Right cardiac atrium (tissue), 5 donors: Measurements from ENCODE around the gene GPR4. TPM values are rescaled to one million over a fixed set of nuclear protein-coding genes. Genes with fewer than 3 reads are reported as not detected.

ENCODE experiments used
- ATAC-seq, 2 donors: fragments of 200-7000 bp; cut with Tn5 transposase; one replicate each; pipeline versions ENCODE4 v1.8.0 to v1.9.1; 2020; ENCODE audit warnings: moderate library complexity in 2 of 2, mild to moderate bottlenecking in 1 of 2
- DNase-seq, 3 donors: peaks; one replicate each; pipeline ENCODE4 v3.0.0-alpha.2; 2020
- H3K27ac ChIP-seq: one replicate; pipeline ENCODE4 v1.5.1; 2013; ENCODE audit warnings: mild to moderate bottlenecking, low read length, control low read depth, moderate library complexity
- H3K27me3 ChIP-seq: one replicate; pipeline ENCODE4 v1.6.1; 2013; ENCODE audit not compliant: control insufficient read depth, insufficient read depth
- H3K4me1 ChIP-seq: one replicate; pipeline ENCODE4 v1.6.1; 2013; ENCODE audit warnings: low read length; ENCODE audit not compliant: control insufficient read depth, insufficient read depth
- H3K4me3 ChIP-seq: one replicate; pipeline ENCODE4 v1.5.1; 2013; ENCODE audit warnings: low read length, control low read depth
- H3K9me3 ChIP-seq: one replicate; pipeline ENCODE4 v1.6.1; 2013; ENCODE audit warnings: low read length; ENCODE audit not compliant: control insufficient read depth
- WGBS: extraction: QIAGEN DNeasy Blood & Tissue Kit; methylation state at CpG from one replicate; pipeline ENCODE4 v1.1.7; 2013; 5-methylcytosine and 5-hydroxymethylcytosine counted together
- intact Hi-C, 4 donors: fragments of 100-400 bp; cut with DNase I; formaldehyde crosslinking; loops; one replicate each; pipeline versions ENCODE4 v1.11.0 to v1.14.0; 2022 to 2023
- microRNA-seq, 2 donors: library from miRNA; unstranded; fragments of <30 nt; microRNA quantifications; one replicate each; pipeline ENCODE4 v1.2.0, GENCODE V29; 2020 to 2021
- polyA plus RNA-seq: library from polyadenylated mRNA; stranded (reverse); fragments of 200-250 nt; gene quantifications from one replicate; pipeline ENCODE4 v1.2.3, GENCODE V29; 2013
- total RNA-seq, 4 donors: library from RNA; stranded (reverse); fragmentation: NEBNext Ultra II Directional; extraction: Animal tissue kit (Norgen Biotek cat#: 25700); gene quantifications; one replicate each; pipeline ENCODE4 v1.2.1, GENCODE V29; 2021
- donor health status: healthy with polysubstance abuse.
- donor health status: DM: no; HTN: yes; CAD: no.
- donor health status: DM: no; HTN: no; CAD: no.
- donor health status: DM: no; HTN: yes; CAD: no; lungs with severe emphysema.
- donor health status: DM: yes; HTN: yes; CAD: no.

The GPR4 gene
- total and polyA plus RNA-seq, 5 donors, result 3.7 to 11.3 (median 5.6) TPM

DNA sequence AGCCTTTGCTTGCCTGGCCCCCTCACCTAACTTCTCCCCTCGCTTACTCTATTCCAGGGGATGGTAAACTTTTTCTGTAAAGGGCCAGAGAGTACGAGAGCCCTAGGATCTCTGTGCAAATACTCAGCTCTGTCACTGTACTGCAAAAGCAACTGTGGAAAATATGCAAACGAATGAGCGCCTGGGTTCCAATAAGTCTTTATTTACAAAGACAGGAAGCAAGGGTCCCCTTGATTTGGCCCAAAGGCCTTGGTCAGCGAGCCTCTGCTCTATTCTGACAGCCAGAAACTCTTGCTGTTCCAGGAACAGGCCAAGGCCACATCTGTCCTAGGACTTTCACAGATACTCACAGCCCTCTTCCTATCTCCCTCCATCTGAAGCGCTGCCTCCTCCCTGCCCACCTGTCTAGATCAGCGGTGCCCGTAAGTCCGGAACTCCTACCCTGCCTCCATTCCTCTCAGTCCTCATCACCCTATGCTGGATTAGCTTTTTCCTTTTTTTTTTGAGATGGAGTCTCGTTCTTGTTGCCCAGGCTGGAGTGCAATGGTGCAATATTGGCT lies 54.7 kb downstream of the GPR4 start:
- 89% methylated on average over 10 of the region's 10 CpGs for WGBS
- intact Hi-C loops, result no loop called here

DNA sequence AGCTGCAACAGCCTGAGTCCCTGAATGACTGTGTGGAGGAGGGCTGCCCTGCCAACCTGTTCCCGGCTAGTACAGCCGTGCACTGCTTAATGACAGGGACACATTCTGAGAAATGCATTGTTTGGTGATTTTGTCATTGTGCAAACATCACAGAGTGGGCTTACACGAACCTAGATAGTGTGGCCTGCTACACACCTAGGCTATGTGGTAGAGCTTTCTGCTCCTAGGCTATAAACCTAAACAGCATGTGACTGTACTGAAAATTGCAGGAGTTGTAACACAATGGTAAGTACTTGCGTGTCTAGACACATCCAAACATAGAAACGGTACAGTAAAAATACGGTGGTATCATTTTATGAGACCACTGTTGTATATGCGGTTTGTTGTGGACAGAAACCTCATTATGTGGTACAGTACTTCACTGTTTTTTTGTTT lies 59.8 kb downstream of the GPR4 start:
- ATAC-seq, result no peak
- H3K4me3 ChIP-seq, result no peak overlapping the region
- 75% methylated on average over 7 of the region's 7 CpGs for WGBS
- H3K27ac ChIP-seq, result no peak overlapping the region
- H3K27me3 ChIP-seq, result no peaks in the 10 kb centered on the region
- no peak for DNase-seq
- intact Hi-C loops, result no loop called here
- H3K4me1 ChIP-seq, result no peaks in the 10 kb centered on the region
- H3K9me3 ChIP-seq, result no peaks in the 10 kb centered on the region

More for the DNA sequence above, 54.7 kb downstream of the GPR4 start:
- ATAC-seq, result no peak
- peak in 1 of 3 donors; percentile 1 for DNase-seq
- no peaks in the 10 kb centered on the region for H3K9me3 ChIP-seq
- H3K27ac ChIP-seq, result no peak overlapping the region
- H3K27me3 ChIP-seq, result no peaks in the 10 kb centered on the region
- H3K4me1 ChIP-seq, result no peaks in the 10 kb centered on the region
- H3K4me3 ChIP-seq, result no peak overlapping the region

Small RNAs within 50 kb of the gene (microRNA-seq; reads per million reads assigned to microRNA genes)
- 53.0 to 85.0 reads per million in 2 donors for gene MIR330

Other genes with a start within 250 kb of the GPR4 start
- gene ERCC2, start 231.6 kb downstream of the GPR4 start, total RNA-seq, result 10 to 100 TPM; 11.1 to 15.7 (median 12.2) TPM
- 9.6 TPM for gene ERCC2, start 231.6 kb downstream of the GPR4 start, polyA plus RNA-seq
- gene PPP1R13L, start 197.1 kb downstream of the GPR4 start, total RNA-seq, result 100 to 1,000 TPM; 131 to 161 (median 150) TPM
- 100 TPM for gene PPP1R13L, start 197.1 kb downstream of the GPR4 start, polyA plus RNA-seq
- 1 to 10 TPM; 4.0 to 6.3 (median 5.0) TPM for gene POLR1G, start 195.6 kb downstream of the GPR4 start, total RNA-seq
- gene POLR1G, start 195.6 kb downstream of the GPR4 start, polyA plus RNA-seq, result 4.0 TPM
- gene ERCC1, start 178.3 kb downstream of the GPR4 start, total RNA-seq, result 100 to 1,000 TPM; 133 to 143 (median 139) TPM
- gene ERCC1, start 178.3 kb downstream of the GPR4 start, polyA plus RNA-seq, result 139 TPM
- 10 to 100 TPM in 1 of 4 donors, 1 to 10 TPM in 3; 1.6 to 16.3 (median 6.1) TPM for gene FOSB, start 134.2 kb downstream of the GPR4 start, total RNA-seq
- 57.8 TPM for gene FOSB, start 134.2 kb downstream of the GPR4 start, polyA plus RNA-seq
- gene RTN2, start 105.2 kb downstream of the GPR4 start, total RNA-seq, result 10 to 100 TPM; 18.7 to 26.4 (median 20.4) TPM
- gene RTN2, start 105.2 kb downstream of the GPR4 start, polyA plus RNA-seq, result 20.2 TPM
- gene PPM1N, start 103.8 kb downstream of the GPR4 start, total RNA-seq, result under 1 TPM in 2 of 4 donors, not detected in 2; 0.24 to 0.96 TPM
- gene PPM1N, start 103.8 kb downstream of the GPR4 start, polyA plus RNA-seq, result 0.91 TPM
- gene VASP, start 94.7 kb downstream of the GPR4 start, total RNA-seq, result 10 to 100 TPM; 44.1 to 85.4 (median 47.4) TPM
- 42.2 TPM for gene VASP, start 94.7 kb downstream of the GPR4 start, polyA plus RNA-seq
- gene OPA3, start 17.4 kb downstream of the GPR4 start, total RNA-seq, result 10 to 100 TPM; 20.7 to 27.6 (median 24.1) TPM
- gene OPA3, start 17.4 kb downstream of the GPR4 start, polyA plus RNA-seq, result 17.5 TPM
- 10 to 100 TPM; 25.2 to 37.9 (median 33.7) TPM for gene EML2, start 37.2 kb upstream of the GPR4 start, total RNA-seq
- 19.0 TPM for gene EML2, start 37.2 kb upstream of the GPR4 start, polyA plus RNA-seq
- gene GIPR, start 66.0 kb upstream of the GPR4 start, total RNA-seq, result 10 to 100 TPM in 3 of 4 donors, 1 to 10 TPM in 1; 8.5 to 16.7 (median 12.5) TPM
- 8.7 TPM for gene GIPR, start 66.0 kb upstream of the GPR4 start, polyA plus RNA-seq
- 100 to 1,000 TPM; 246 to 297 (median 285) TPM for gene SNRPD2, start 89.7 kb upstream of the GPR4 start, total RNA-seq
- 281 TPM for gene SNRPD2, start 89.7 kb upstream of the GPR4 start, polyA plus RNA-seq
- gene QPCTL, start 90.5 kb upstream of the GPR4 start, total RNA-seq, result 1 to 10 TPM; 2.5 to 3.3 (median 3.1) TPM
- 2.7 TPM for gene QPCTL, start 90.5 kb upstream of the GPR4 start, polyA plus RNA-seq
- gene FBXO46, start 128.7 kb upstream of the GPR4 start, total RNA-seq, result 10 to 100 TPM; 11.4 to 13.2 (median 12.6) TPM
- gene FBXO46, start 128.7 kb upstream of the GPR4 start, polyA plus RNA-seq, result 9.4 TPM
- under 1 TPM; 0.15 to 0.76 (median 0.30) TPM for gene MEIOSIN, start 131.2 kb upstream of the GPR4 start, total RNA-seq
- gene MEIOSIN, start 131.2 kb upstream of the GPR4 start, polyA plus RNA-seq, result 0.41 TPM
- gene SIX5, start 167.0 kb upstream of the GPR4 start, total RNA-seq, result 10 to 100 TPM; 15.8 to 33.2 (median 24.1) TPM
- gene SIX5, start 167.0 kb upstream of the GPR4 start, polyA plus RNA-seq, result 19.4 TPM
- gene DMPK, start 180.3 kb upstream of the GPR4 start, total RNA-seq, result 100 to 1,000 TPM; 220 to 304 (median 288) TPM
- 395 TPM for gene DMPK, start 180.3 kb upstream of the GPR4 start, polyA plus RNA-seq
- 10 to 100 TPM; 72.2 to 87.1 (median 76.6) TPM for gene DMWD, start 190.6 kb upstream of the GPR4 start, total RNA-seq
- 50.2 TPM for gene DMWD, start 190.6 kb upstream of the GPR4 start, polyA plus RNA-seq
- under 1 TPM in 1 of 4 donors, not detected in 3; 0.14 TPM for gene RSPH6A, start 213.1 kb upstream of the GPR4 start, total RNA-seq
- gene RSPH6A, start 213.1 kb upstream of the GPR4 start, polyA plus RNA-seq, result not detected